Psoas muscle (tissue), 8 donors: ENCODE data around the gene C1QTNF9B. TPM values are rescaled to one million over a fixed set of nuclear protein-coding genes. Genes with fewer than 3 reads are reported as not detected.

Experiments
- ATAC-seq, 4 donors: fragments of 200-7000 bp; cut with Tn5 transposase; one replicate each; pipeline ENCODE4 v1.9.1; 2020; ENCODE audit warnings: moderate library complexity in 3 of 4, mild to moderate bottlenecking in 2 of 4
- DNase-seq, 2 donors: peaks; one replicate each; pipeline ENCODE4 v3.0.0-alpha.2; 2020
- H3K27ac ChIP-seq: fragments of 200-600 bp; one replicate; pipeline ENCODE4 v1.8.0; 2022
- H3K27me3 ChIP-seq, 3 donors: fragments of 200-600 bp in 1 of 3; one replicate each; pipeline versions ENCODE4 v1.6.1 to v1.8.0; 2013 to 2022; ENCODE audit warnings: low read length in 2 of 3, mild to moderate bottlenecking in 2 of 3, moderate library complexity in 1 of 3; ENCODE audit not compliant: insufficient read depth in 3 of 3
- H3K36me3 ChIP-seq, 2 donors: fragments of 200-600 bp in 1 of 2; one replicate each; pipeline versions ENCODE4 v1.6.1 to v1.8.0; 2013 to 2022; ENCODE audit warnings: low read depth in 1 of 2, mild to moderate bottlenecking in 1 of 2, moderate library complexity in 1 of 2; ENCODE audit not compliant: insufficient read depth in 1 of 2
- H3K4me1 ChIP-seq: fragments of 200-600 bp; one replicate; pipeline ENCODE4 v1.8.0; 2022
- H3K4me3 ChIP-seq: fragments of 200-600 bp; one replicate; pipeline ENCODE4 v1.8.0; 2022; ENCODE audit warnings: mild to moderate bottlenecking
- H3K9me3 ChIP-seq: fragments of 200-600 bp; one replicate; pipeline ENCODE4 v1.8.0; 2022
- CTCF ChIP-seq: fragments of 200-600 bp; IDR thresholded peaks from one replicate; pipeline ENCODE4 v1.8.0; 2022; ENCODE audit warnings: antibody characterized with exemption
- WGBS, 3 donors: extraction: QIAGEN DNeasy Blood & Tissue Kit; methylation state at CpG; one replicate each; pipeline versions ENCODE4 v1.1.6 to v1.1.7; 2013; 5-methylcytosine and 5-hydroxymethylcytosine counted together
- intact Hi-C, 2 donors: fragments of 100-400 bp; cut with DNase I; formaldehyde crosslinking; loops; one replicate each; pipeline versions ENCODE4 v1.11.0 to v1.14.2; 2022
- polyA plus RNA-seq, 3 donors: library from polyadenylated mRNA; stranded (reverse); fragments of 200-250 nt; gene quantifications; one replicate each; pipeline ENCODE4 v1.2.3, GENCODE V29; 2013
- total RNA-seq, 4 donors: library from RNA; stranded (reverse); fragmentation: NEBNext Ultra II Directional in 2 of 4; extraction: Animal tissue kit (Norgen Biotek cat#: 25700) in 2 of 4; gene quantifications; one replicate each; pipeline versions ENCODE4 v1.2.1 to v1.2.4, GENCODE V29; 2021 to 2023
- donor health status: healthy with polysubstance abuse.
- donor health status: DM: no; HTN: no; CAD: no; lungs with moderate emphysema.
- donor health status: Bipolar disorder and iron deficiency.
- donor health status: healthy.
- donor health status: DM: yes; HTN: yes; CAD: no.
- donor health status: DM: no; HTN: no; CAD: no.
- donor health status: DM: no; HTN: no; CAD: no.
- donor health status: DM: yes; HTN: yes; CAD: no.

C1QTNF9B gene
- total and polyA plus RNA-seq, 7 donors: 0.34 to 3.0 (median 1.6) TPM

- no peak for DNase-seq
- no peaks in the 10 kb centered on the region for H3K36me3 ChIP-seq
- no peak for TF ChIP-seq CTCF
- no peaks in the 10 kb centered on the region for H3K9me3 ChIP-seq
- H3K27ac ChIP-seq: no peak overlapping the region
- intact Hi-C loops: no loop called here
- no peak for ATAC-seq
- H3K4me3 ChIP-seq: no peak overlapping the region
- no peaks in the 10 kb centered on the region for H3K4me1 ChIP-seq
- H3K27me3 ChIP-seq: peaks cover 0 to 5% (median 0%) of the 10 kb centered on the region in 3 donors
Measured at GRCh38 chr13:23909606-23910005, 12.3 kb upstream of the C1QTNF9B start.

GRCh38 chr13:23905766-23906165, 8.5 kb upstream of the C1QTNF9B start:
- no peak for TF ChIP-seq CTCF
- DNase-seq (no peak), ATAC-seq (no peak)
- intact Hi-C loops: no loop called here
- 94% methylated on average over 2 of the region's 2 CpGs for WGBS, 3 donors
- Histone ChIP-seq H3K27ac (no peak overlapping the region), H3K27me3 (peaks cover 0 to 40% (median 13%) of the 10 kb centered on the region in 3 donors), H3K9me3 (no peaks in the 10 kb centered on the region), H3K4me3 (no peak overlapping the region), H3K36me3 (no peaks in the 10 kb centered on the region), H3K4me1 (no peaks in the 10 kb centered on the region)

GRCh38 chr13:23903906-23904280, 6.6 kb upstream of the C1QTNF9B start:
- peak overlapping the region; percentile 43 for H3K4me3 ChIP-seq
- ATAC-seq: no peak
- WGBS, 3 donors: 57 to 67% (median 65%) methylated on average over 16 of the region's 16 CpGs

GRCh38 chr13:23902975-23903905, 5.9 kb upstream of the C1QTNF9B start:
- DNase-seq: no peak
- peak in 1 of 4 donors; percentile 20 for ATAC-seq
- no peaks in the 10 kb centered on the region for H3K4me1 ChIP-seq
- no peak for TF ChIP-seq CTCF
- H3K36me3 ChIP-seq: no peaks in the 10 kb centered on the region
- intact Hi-C loops: no loop called here
- no peak overlapping the region for H3K27ac ChIP-seq
- 9 to 16% (median 13%) methylated on average over 44 to 67 of the region's 67 CpGs for WGBS, 3 donors
- no peaks in the 10 kb centered on the region for H3K9me3 ChIP-seq
- peaks cover 0 to 40% (median 13%) of the 10 kb centered on the region in 3 donors for H3K27me3 ChIP-seq
- peak overlapping the region; percentile 43 for H3K4me3 ChIP-seq

More at GRCh38 chr13:23903906-23904280, 6.6 kb upstream of the C1QTNF9B start:
- Histone ChIP-seq H3K36me3 (no peaks in the 10 kb centered on the region), H3K4me1 (no peaks in the 10 kb centered on the region), H3K27me3 (peaks cover 0 to 40% (median 13%) of the 10 kb centered on the region in 3 donors), H3K9me3 (no peaks in the 10 kb centered on the region), H3K27ac (no peak overlapping the region)
- TF ChIP-seq CTCF: no peak
- intact Hi-C loops: no loop called here
- DNase-seq: no peak
